ENCODE data around the gene LGALS7B. TPM values are rescaled to one million over a fixed set of nuclear protein-coding genes. Genes with fewer than 3 reads are reported as not detected.

The LGALS7B gene
- polyA plus RNA-seq, 1 donor: 3.6 TPM

DNA sequence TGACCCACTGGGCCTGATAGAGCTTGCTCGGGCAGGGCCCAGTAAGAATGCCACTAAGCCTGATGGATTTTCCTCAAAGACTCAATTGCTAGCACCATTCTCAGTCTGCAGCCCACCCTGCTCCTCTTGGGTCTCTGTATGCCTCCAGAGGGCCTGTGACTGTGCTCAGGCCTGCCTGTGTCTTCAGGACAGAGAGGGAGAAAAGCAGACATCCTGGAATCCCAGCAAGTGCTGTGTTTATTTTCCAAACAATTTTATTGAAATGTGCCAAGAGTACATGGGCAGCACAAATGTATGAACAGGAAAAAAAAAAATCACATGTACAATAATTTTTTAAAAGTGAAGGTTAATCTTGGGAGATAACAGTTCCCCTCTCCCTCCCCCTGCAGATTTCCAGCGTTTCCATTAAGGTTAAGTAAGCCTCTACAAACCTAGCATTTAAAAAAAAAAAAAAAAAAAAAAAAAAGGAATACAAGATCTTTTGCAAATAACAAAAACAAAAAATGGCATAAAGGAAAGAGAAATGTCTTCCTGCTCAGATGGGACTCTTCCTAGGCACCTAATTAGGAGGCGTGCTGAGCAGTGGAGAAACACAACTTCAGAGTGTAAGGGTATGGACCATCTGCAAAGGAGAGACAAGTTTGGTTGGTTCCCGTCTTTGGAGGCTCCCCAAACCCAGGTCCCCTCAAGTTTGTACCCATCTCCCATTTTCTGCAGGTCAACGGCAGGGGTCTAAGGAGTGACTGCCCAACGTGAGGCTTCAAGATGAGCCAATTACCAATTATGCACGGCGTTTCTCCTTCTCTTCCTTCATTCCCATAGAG lies 47.4 kb downstream of the LGALS7B start:
- no peaks in the 10 kb centered on the region for H3K9me3 ChIP-seq (ENCODE audit: control insufficient read depth, low read depth, low read length)
- no peaks in the 10 kb centered on the region for H3K27me3 ChIP-seq (ENCODE audit: control insufficient read depth, insufficient read depth, low read length)
- no peak overlapping the region for H3K27ac ChIP-seq (ENCODE audit: low read length)
- H3K4me1 ChIP-seq (ENCODE audit: control insufficient read depth, insufficient read depth, low read length): peaks cover 35% of the 10 kb centered on the region
- DNase-seq: no peak
- H3K4me3 ChIP-seq (ENCODE audit: low read length): no peak overlapping the region
- peaks cover 60% of the 10 kb centered on the region for H3K36me3 ChIP-seq (ENCODE audit: control insufficient read depth, insufficient read depth, low read length)
- no CpG with 5 or more reads among the region's 8 CpGs for WGBS (ENCODE audit: insufficient coverage, low lambda C conversion rate)

DNA sequence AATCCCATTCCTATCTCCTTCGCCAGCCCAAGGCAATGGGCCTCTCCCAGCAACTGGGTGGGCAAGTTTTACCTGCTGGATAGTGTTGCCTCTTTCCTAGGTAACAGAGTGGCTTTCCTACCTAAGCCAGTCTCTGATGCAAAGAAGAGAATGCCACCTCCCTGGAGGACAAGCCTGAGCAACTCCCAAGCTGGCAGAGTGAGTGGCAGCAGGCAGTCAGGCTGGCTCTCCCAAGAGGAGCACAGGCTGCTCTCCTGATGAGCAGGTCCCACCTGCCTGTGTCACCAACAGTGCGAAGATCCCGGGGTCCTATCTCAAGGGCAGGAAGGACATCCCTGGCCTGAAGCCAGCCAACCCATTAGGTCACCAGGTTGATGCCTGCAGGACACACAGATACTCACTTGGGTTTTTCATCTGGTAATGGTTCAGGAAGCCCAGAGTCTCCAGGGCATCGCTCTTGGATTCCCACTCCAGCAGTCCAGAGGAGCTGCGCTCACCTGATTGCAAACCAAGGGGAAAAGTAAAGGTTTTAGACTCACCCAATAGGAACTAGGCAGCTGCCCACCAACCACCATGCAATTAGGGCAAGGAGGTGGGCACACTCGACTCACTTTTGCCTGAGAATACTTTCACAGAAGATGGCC lies 48.1 kb downstream of the LGALS7B start:
- peaks cover 67% of the 10 kb centered on the region for H3K36me3 ChIP-seq (ENCODE audit: control insufficient read depth, insufficient read depth, low read length)
- DNase-seq: no peak
- peak overlapping the region; percentile 44 for H3K27ac ChIP-seq (ENCODE audit: low read length)
- H3K27me3 ChIP-seq (ENCODE audit: control insufficient read depth, insufficient read depth, low read length): no peaks in the 10 kb centered on the region
- no CpG with 5 or more reads among the region's 6 CpGs for WGBS (ENCODE audit: insufficient coverage, low lambda C conversion rate)
- no peaks in the 10 kb centered on the region for H3K9me3 ChIP-seq (ENCODE audit: control insufficient read depth, low read depth, low read length)
- no peak overlapping the region for H3K4me3 ChIP-seq (ENCODE audit: low read length)
- H3K4me1 ChIP-seq (ENCODE audit: control insufficient read depth, insufficient read depth, low read length): peaks cover 34% of the 10 kb centered on the region

DNA sequence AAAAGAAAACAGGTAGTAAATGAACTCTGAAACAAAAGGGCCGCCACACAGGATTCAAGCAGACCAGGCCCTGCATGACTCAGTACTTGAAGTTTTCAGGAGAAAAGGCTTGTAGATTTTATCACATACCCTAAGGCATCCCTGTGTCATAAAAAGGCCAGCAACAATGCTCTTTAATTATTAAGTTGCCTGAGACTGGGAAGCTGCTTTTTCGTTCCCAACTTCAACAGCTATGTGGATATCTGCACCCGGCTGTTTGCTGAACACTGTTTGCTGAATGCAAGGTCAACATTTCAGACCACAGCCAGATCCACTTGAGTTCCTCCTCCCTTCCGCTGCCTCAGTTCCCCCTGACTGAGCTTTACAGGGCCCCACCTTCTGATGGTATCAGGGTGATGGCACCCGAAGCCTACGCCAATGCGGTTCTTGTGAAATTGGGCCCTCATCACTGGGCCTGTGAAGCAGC lies 48.7 kb downstream of the LGALS7B start:
- H3K4me3 ChIP-seq (ENCODE audit: low read length): no peak overlapping the region
- DNase-seq: no peak
- no peaks in the 10 kb centered on the region for H3K9me3 ChIP-seq (ENCODE audit: control insufficient read depth, low read depth, low read length)
- H3K36me3 ChIP-seq (ENCODE audit: control insufficient read depth, insufficient read depth, low read length): peaks cover 73% of the 10 kb centered on the region
- WGBS (ENCODE audit: insufficient coverage, low lambda C conversion rate): no CpG with 5 or more reads among the region's 7 CpGs
- H3K27ac ChIP-seq (ENCODE audit: low read length): peak overlapping the region; percentile 44
- H3K27me3 ChIP-seq (ENCODE audit: control insufficient read depth, insufficient read depth, low read length): no peaks in the 10 kb centered on the region
- H3K4me1 ChIP-seq (ENCODE audit: control insufficient read depth, insufficient read depth, low read length): peaks cover 29% of the 10 kb centered on the region

- no CpG with 5 or more reads among the region's 19 CpGs for WGBS (ENCODE audit: insufficient coverage, low lambda C conversion rate)
- Histone ChIP-seq H3K27me3 (ENCODE audit: control insufficient read depth, insufficient read depth, low read length) (no peaks in the 10 kb centered on the region), H3K9me3 (ENCODE audit: control insufficient read depth, low read depth, low read length) (no peaks in the 10 kb centered on the region), H3K27ac (ENCODE audit: low read length) (peak overlapping the region; percentile 44), H3K36me3 (ENCODE audit: control insufficient read depth, insufficient read depth, low read length) (peaks cover 80% of the 10 kb centered on the region), H3K4me3 (ENCODE audit: low read length) (no peak overlapping the region), H3K4me1 (ENCODE audit: control insufficient read depth, insufficient read depth, low read length) (peaks cover 29% of the 10 kb centered on the region)
- DNase-seq: peak; percentile 79 to 85
Observed at GRCh38 chr19:38838208-38838985, 49.4 kb downstream of the LGALS7B start.

GRCh38 chr19:38838986-38839761 lies 50.2 kb downstream of the LGALS7B start:
- H3K36me3 ChIP-seq (ENCODE audit: control insufficient read depth, insufficient read depth, low read length): peaks cover 88% of the 10 kb centered on the region
- WGBS (ENCODE audit: insufficient coverage, low lambda C conversion rate): no CpG with 5 or more reads among the region's 12 CpGs
- no peak overlapping the region for H3K4me3 ChIP-seq (ENCODE audit: low read length)
- no peaks in the 10 kb centered on the region for H3K9me3 ChIP-seq (ENCODE audit: control insufficient read depth, low read depth, low read length)
- peak overlapping the region; percentile 44 for H3K27ac ChIP-seq (ENCODE audit: low read length)
- no peaks in the 10 kb centered on the region for H3K27me3 ChIP-seq (ENCODE audit: control insufficient read depth, insufficient read depth, low read length)
- peaks cover 29% of the 10 kb centered on the region for H3K4me1 ChIP-seq (ENCODE audit: control insufficient read depth, insufficient read depth, low read length)
- DNase-seq: no peak

DNA sequence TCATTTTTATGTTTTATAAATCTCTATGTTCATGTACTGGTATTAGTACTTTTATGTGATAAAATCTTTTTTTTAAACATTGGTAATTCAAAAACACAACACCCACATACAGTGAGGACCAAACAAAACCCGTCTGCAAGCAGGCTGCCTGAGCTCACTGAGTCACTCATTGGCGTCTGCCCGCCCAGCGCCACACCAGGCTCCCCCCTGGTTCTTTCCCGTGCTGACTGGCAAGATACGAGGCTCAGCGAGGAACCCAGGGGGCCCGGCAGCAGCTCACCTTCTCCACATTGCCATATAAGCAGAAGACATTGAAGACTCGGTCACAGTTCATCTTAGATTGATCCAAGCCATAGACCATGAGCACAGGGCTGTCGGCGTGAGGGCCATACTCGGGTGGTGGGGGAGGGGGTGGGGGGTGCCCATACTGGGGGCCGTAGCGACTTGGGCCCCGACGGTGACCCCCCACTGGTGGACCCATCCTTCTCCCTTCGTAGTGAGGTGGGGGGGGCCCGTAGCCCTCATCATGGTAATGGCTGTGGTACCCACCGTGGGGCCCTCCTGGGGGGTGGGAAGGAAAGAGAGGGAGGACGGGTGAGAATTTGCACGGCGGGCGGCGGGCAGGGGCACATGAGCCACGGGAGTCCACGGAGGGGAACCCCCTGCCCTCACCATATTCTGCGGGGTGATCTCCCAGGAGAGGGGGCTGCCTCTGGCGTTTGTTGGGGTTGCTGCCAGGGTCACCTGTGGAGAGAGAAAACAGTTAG lies 51.0 kb downstream of the LGALS7B start:
- H3K9me3 ChIP-seq (ENCODE audit: control insufficient read depth, low read depth, low read length): no peaks in the 10 kb centered on the region
- H3K27ac ChIP-seq (ENCODE audit: low read length): no peak overlapping the region
- DNase-seq: no peak
- no peaks in the 10 kb centered on the region for H3K27me3 ChIP-seq (ENCODE audit: control insufficient read depth, insufficient read depth, low read length)
- H3K4me3 ChIP-seq (ENCODE audit: low read length): no peak overlapping the region
- H3K36me3 ChIP-seq (ENCODE audit: control insufficient read depth, insufficient read depth, low read length): peaks cover 96% of the 10 kb centered on the region
- WGBS (ENCODE audit: insufficient coverage, low lambda C conversion rate): no CpG with 5 or more reads among the region's 28 CpGs
- peaks cover 29% of the 10 kb centered on the region for H3K4me1 ChIP-seq (ENCODE audit: control insufficient read depth, insufficient read depth, low read length)

GRCh38 chr19:38840583-38840968 lies 51.6 kb downstream of the LGALS7B start:
- no peak overlapping the region for H3K27ac ChIP-seq (ENCODE audit: low read length)
- H3K27me3 ChIP-seq (ENCODE audit: control insufficient read depth, insufficient read depth, low read length): no peaks in the 10 kb centered on the region
- peaks cover 29% of the 10 kb centered on the region for H3K4me1 ChIP-seq (ENCODE audit: control insufficient read depth, insufficient read depth, low read length)
- no peaks in the 10 kb centered on the region for H3K9me3 ChIP-seq (ENCODE audit: control insufficient read depth, low read depth, low read length)
- no peak for DNase-seq
- WGBS (ENCODE audit: insufficient coverage, low lambda C conversion rate): no CpG with 5 or more reads among the region's 5 CpGs
- H3K4me3 ChIP-seq (ENCODE audit: low read length): no peak overlapping the region
- peaks cover 98% of the 10 kb centered on the region for H3K36me3 ChIP-seq (ENCODE audit: control insufficient read depth, insufficient read depth, low read length)

Other genes with a start within 250 kb of the LGALS7B start
- gene MAP4K1, start 171.2 kb upstream of the LGALS7B start, polyA plus RNA-seq: 3.7 TPM
- 290 TPM for gene EIF3K, start 170.0 kb upstream of the LGALS7B start, polyA plus RNA-seq
- gene ACTN4, start 141.6 kb upstream of the LGALS7B start, polyA plus RNA-seq: 747 TPM
- gene CAPN12, start 44.7 kb upstream of the LGALS7B start, polyA plus RNA-seq: 45.0 TPM
- 5.6 TPM for gene LGALS7, start 15.7 kb upstream of the LGALS7B start, polyA plus RNA-seq
- gene LGALS4, start 23.7 kb downstream of the LGALS7B start, polyA plus RNA-seq: 680 TPM
- gene ECH1, start 42.6 kb downstream of the LGALS7B start, polyA plus RNA-seq: 289 TPM
- 271 TPM for gene HNRNPL, start 60.8 kb downstream of the LGALS7B start, polyA plus RNA-seq
- 31.8 TPM for gene RINL, start 89.1 kb downstream of the LGALS7B start, polyA plus RNA-seq
- gene SIRT2, start 110.4 kb downstream of the LGALS7B start, polyA plus RNA-seq: 60.9 TPM
- 15.0 TPM for gene NFKBIB, start 110.8 kb downstream of the LGALS7B start, polyA plus RNA-seq
- gene CCER2, start 123.0 kb downstream of the LGALS7B start, polyA plus RNA-seq: 1.0 TPM
- gene SARS2, start 141.6 kb downstream of the LGALS7B start, polyA plus RNA-seq: 34.9 TPM
- 23.5 TPM for gene MRPS12, start 141.7 kb downstream of the LGALS7B start, polyA plus RNA-seq
- gene FBXO17, start 186.5 kb downstream of the LGALS7B start, polyA plus RNA-seq: 88.6 TPM
- gene FBXO27, start 243.3 kb downstream of the LGALS7B start, polyA plus RNA-seq: 13.5 TPM

Measured in large intestine (tissue), 3 donors.